Right lobe of liver (tissue), 6 donors: ENCODE measurements around the gene UNC5B. TPM values are rescaled to one million over a fixed set of nuclear protein-coding genes. Genes with fewer than 3 reads are reported as not detected.

Experiments used
- ATAC-seq, 4 donors: fragments of 200-7000 bp; cut with Tn5 transposase; one replicate each; pipeline ENCODE4 v1.9.1; 2020; ENCODE audit warnings: mild to moderate bottlenecking in 4 of 4, moderate library complexity in 4 of 4
- DNase-seq, 3 donors: peaks; one replicate each; pipeline ENCODE4 v3.0.0-alpha.2; 2020
- H3K27ac ChIP-seq, 3 donors: fragments of 200-600 bp; one replicate each; pipeline ENCODE4 v1.8.0; 2022
- H3K27me3 ChIP-seq, 2 donors: fragments of 200-600 bp; one replicate each; pipeline ENCODE4 v1.8.0; 2022
- H3K36me3 ChIP-seq, 4 donors: fragments of 200-600 bp; sonication (generic) in 1 of 4; one replicate each; pipeline versions ENCODE4 v1.5.1 to v1.8.0; 2017 to 2022; ENCODE audit warnings: control low read depth in 1 of 4
- H3K4me1 ChIP-seq, 4 donors: fragments of 200-600 bp; sonication (generic) in 1 of 4; one replicate each; pipeline versions ENCODE4 v1.5.1 to v1.8.0; 2017 to 2022; ENCODE audit warnings: control low read depth in 1 of 4
- H3K4me3 ChIP-seq, 3 donors: fragments of 200-600 bp; one replicate each; pipeline ENCODE4 v1.8.0; 2022
- H3K9me3 ChIP-seq, 4 donors: fragments of 200-600 bp; sonication (generic) in 1 of 4; one replicate each; pipeline versions ENCODE4 v1.5.1 to v1.8.0; 2017 to 2022; ENCODE audit warnings: control low read depth in 1 of 4
- POLR2A ChIP-seq: fragments of 450-650 bp; IDR thresholded peaks from one replicate; pipeline ENCODE4 v1.6.1; 2017; ENCODE audit warnings: antibody characterized with exemption, mild to moderate bottlenecking
- WGBS: methylation state at CpG from one replicate; pipeline ENCODE4 v1.1.6; 2018; ENCODE audit warnings: low coverage, low lambda C conversion rate; ENCODE audit not compliant: insufficient coverage; ENCODE audit errors: missing lambda C conversion rate; 5-methylcytosine and 5-hydroxymethylcytosine counted together
- intact Hi-C, 2 donors: fragments of 100-400 bp; cut with DNase I; formaldehyde crosslinking; loops; one replicate each; pipeline versions ENCODE4 v1.11.2 to v1.14.1; 2022
- total RNA-seq, 6 experiments: library from RNA; depleted of rRNA in 2 of 6; stranded (reverse); fragments of >200 nt in 2 of 6; fragmentation: NEBNext Ultra II Directional in 3 of 6; extraction: Animal tissue kit (Norgen Biotek cat#: 25700) in 3 of 6; gene quantifications; one replicate each; pipeline versions ENCODE4 v1.1.0 to v1.2.4, GENCODE V29; 2016 to 2023
- TF ChIP-seq, protein P1 (sequence below), 4 donors: fragments of 200-600 bp in 3 of 4; fragments of 450-650 bp in 1 of 4; IDR thresholded peaks; one replicate each; pipeline versions ENCODE4 v1.5.1 to v1.8.0; 2016 to 2022; ENCODE audit warnings: antibody characterized with exemption in 4 of 4, mild to moderate bottlenecking in 2 of 4
- donor health status: DM: no; HTN: yes; CAD: no.
- donor health status: DM: no; HTN: no; CAD: no.
- donor health status: DM: no; HTN: no; CAD: no.
- donor health status: DM: no; HTN: yes; CAD: no.
- donor health status: DM: no; HTN: yes; CAD: no.

UNC5B gene
- total RNA-seq, 6 experiments from 2014 or later = 1.0 to 6.2 (median 2.1) TPM

GRCh38 chr10:71316786-71317160 is 104.4 kb downstream of the UNC5B start:
- no peak overlapping the region for H3K27ac ChIP-seq
- no peak for DNase-seq

DNA sequence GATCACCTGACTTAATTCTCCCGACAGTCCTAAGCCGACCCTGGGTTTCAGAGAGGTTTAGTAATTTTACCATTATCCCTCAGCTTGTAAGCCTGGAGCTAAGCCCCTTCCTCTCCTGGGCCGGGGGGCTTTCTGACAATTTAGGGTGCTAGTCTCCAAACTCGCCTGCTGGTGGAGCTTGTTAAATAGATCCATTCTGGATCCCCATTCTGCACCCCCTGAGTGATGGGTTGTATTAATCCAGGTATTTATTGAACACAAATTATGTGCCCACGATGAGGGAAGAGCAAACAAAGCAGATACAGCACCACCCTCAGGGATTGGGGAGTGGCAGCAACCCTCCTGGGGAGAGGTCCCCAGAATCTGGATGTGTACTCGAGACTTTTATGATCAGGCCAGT is 105.4 kb downstream of the UNC5B start:
- WGBS = 68% methylated on average over 5 of the region's 6 CpGs
- intact Hi-C loops = loop anchor here (5.0 to 10.0 kb wide), 4 partner anchors 60 to 497 kb away; no protein-coding TSS in a partner anchor
- H3K27me3 ChIP-seq = no peaks in the 10 kb centered on the region
- no peaks in the 10 kb centered on the region for H3K9me3 ChIP-seq
- no peak overlapping the region for H3K4me3 ChIP-seq
- ATAC-seq = no peak
- no peak for DNase-seq
- H3K27ac ChIP-seq = no peak overlapping the region
- TF ChIP-seq POLR2A = no peak
- TF ChIP-seq, protein P1, sequence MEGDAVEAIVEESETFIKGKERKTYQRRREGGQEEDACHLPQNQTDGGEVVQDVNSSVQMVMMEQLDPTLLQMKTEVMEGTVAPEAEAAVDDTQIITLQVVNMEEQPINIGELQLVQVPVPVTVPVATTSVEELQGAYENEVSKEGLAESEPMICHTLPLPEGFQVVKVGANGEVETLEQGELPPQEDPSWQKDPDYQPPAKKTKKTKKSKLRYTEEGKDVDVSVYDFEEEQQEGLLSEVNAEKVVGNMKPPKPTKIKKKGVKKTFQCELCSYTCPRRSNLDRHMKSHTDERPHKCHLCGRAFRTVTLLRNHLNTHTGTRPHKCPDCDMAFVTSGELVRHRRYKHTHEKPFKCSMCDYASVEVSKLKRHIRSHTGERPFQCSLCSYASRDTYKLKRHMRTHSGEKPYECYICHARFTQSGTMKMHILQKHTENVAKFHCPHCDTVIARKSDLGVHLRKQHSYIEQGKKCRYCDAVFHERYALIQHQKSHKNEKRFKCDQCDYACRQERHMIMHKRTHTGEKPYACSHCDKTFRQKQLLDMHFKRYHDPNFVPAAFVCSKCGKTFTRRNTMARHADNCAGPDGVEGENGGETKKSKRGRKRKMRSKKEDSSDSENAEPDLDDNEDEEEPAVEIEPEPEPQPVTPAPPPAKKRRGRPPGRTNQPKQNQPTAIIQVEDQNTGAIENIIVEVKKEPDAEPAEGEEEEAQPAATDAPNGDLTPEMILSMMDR (IDR thresholded peaks at IDR 0.05) = no peak
- H3K4me1 ChIP-seq = peaks cover 0 to 28% (median 5%) of the 10 kb centered on the region in 4 donors
- H3K36me3 ChIP-seq = peaks cover 0 to 2% (median 0%) of the 10 kb centered on the region in 4 donors

More at GRCh38 chr10:71316786-71317160, 104.4 kb downstream of the UNC5B start:
- no peak for ATAC-seq
- H3K36me3 ChIP-seq = no peaks in the 10 kb centered on the region
- peaks cover 0 to 34% (median 5%) of the 10 kb centered on the region in 4 donors for H3K4me1 ChIP-seq
- H3K27me3 ChIP-seq = no peaks in the 10 kb centered on the region
- TF ChIP-seq, protein P1 (IDR thresholded peaks at IDR 0.05) = no peak
- no peak for TF ChIP-seq POLR2A
- 72% methylated on average over 6 of the region's 6 CpGs for WGBS
- no peaks in the 10 kb centered on the region for H3K9me3 ChIP-seq
- no peak overlapping the region for H3K4me3 ChIP-seq
- intact Hi-C loops = loop anchor here (5.0 to 10.0 kb wide), 4 partner anchors 61 to 498 kb away; no protein-coding TSS in a partner anchor

- intact Hi-C loops = loop anchor here (5.0 to 10.0 kb wide), 4 partner anchors 58 to 496 kb away; no protein-coding TSS in a partner anchor
These were observed 106.9 kb downstream of the UNC5B start, which contains the start of gene SLC29A3 for GRCh38 chr10:71319042-71319799. SLC29A3 (plus strand) TSS chr10:71319259; CDS start chr10:71319310, 51 bp downstream.

DNA sequence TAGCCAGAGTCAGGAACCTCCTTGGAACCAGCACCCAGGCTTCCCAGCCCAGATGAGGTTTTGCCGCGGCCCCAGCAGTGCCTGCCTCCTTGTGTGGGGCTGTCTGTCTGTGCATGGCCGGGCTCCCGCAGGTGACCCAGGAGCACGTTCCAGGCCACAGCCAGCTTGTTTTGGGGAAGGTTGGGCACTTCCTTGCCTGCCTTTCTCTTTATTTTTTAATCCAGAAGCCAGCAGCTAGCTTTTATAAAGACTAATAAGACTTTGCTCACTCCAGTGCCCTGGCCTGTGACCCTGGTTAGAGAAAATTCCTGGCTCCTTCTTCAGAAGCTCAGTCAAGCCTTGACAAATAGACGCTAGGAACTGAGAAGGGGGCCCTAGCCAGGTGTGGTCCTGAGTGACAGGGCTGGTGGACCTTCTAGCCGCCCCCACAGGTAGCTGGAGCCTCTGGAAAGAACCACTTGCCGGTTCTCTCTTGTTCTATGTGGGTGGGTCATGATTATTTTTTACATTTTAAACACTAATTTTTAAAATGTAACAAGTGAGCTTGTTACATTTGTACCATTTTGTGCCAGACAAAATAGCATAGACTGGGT is 107.5 kb downstream of the UNC5B start:
- H3K9me3 ChIP-seq = no peaks in the 10 kb centered on the region
- ATAC-seq = peak in 2 of 4 donors; percentile 49
- intact Hi-C loops = loop anchor here (5.0 to 10.0 kb wide), 6 partner anchors 52 to 495 kb away; no protein-coding TSS in a partner anchor
- WGBS = 35% methylated on average over 7 of the region's 8 CpGs
- H3K27ac ChIP-seq = peak overlapping the region; percentile 22 to 74 (median 72)
- H3K36me3 ChIP-seq = peaks cover 0 to 23% (median 0%) of the 10 kb centered on the region in 4 donors
- TF ChIP-seq, protein P1 (IDR thresholded peaks at IDR 0.05) = peak in 1 of 4 donors; percentile 3
- no peak for TF ChIP-seq POLR2A
- DNase-seq = no peak
- H3K4me3 ChIP-seq = peak overlapping the region; percentile 65 to 81 (median 77)
- no peaks in the 10 kb centered on the region for H3K27me3 ChIP-seq
- peaks cover 0 to 20% (median 5%) of the 10 kb centered on the region in 4 donors for H3K4me1 ChIP-seq

More at GRCh38 chr10:71319042-71319799, 106.9 kb downstream of the UNC5B start, which contains the start of gene SLC29A3:
- peaks cover 0 to 24% (median 5%) of the 10 kb centered on the region in 4 donors for H3K4me1 ChIP-seq
- TF ChIP-seq, protein P1 (IDR thresholded peaks at IDR 0.05) = peak; percentile 65 to 67 (median 66)
- TF ChIP-seq POLR2A = peak; percentile 81
- peak; percentile 92 to 96 (median 93) for ATAC-seq
- H3K27me3 ChIP-seq = no peaks in the 10 kb centered on the region
- no peaks in the 10 kb centered on the region for H3K9me3 ChIP-seq
- H3K27ac ChIP-seq = peak within 1 kb of the TSS; percentile 65 to 74 (median 72)
- peak within 1 kb of the TSS; percentile 65 to 81 (median 77) for H3K4me3 ChIP-seq
- peak; percentile 86 to 89 (median 88) for DNase-seq
- 0% methylated on average over 26 of the region's 62 CpGs for WGBS
- H3K36me3 ChIP-seq = peaks cover 0 to 16% (median 0%) of the 10 kb centered on the region in 4 donors
